Body of pancreas (tissue), 4 donors: ENCODE measurements around the gene CSTB.

Experiments
- POLR2A ChIP-seq, 3 donors: fragments of 450-650 bp; IDR thresholded peaks; one replicate each; pipeline ENCODE4 v1.6.1; 2016; ENCODE audit warnings: antibody characterized with exemption in 3 of 3, mild to moderate bottlenecking in 2 of 3
- TF ChIP-seq, protein P1 (sequence below), 7 experiments: fragments of 450-650 bp in 4 of 7; fragments of 200-600 bp in 3 of 7; sonication (generic) in 3 of 7; IDR thresholded peaks; one replicate each; pipeline ENCODE4 v1.5.1; 2016 to 2019; ENCODE audit warnings: antibody characterized with exemption in 7 of 7

DNA sequence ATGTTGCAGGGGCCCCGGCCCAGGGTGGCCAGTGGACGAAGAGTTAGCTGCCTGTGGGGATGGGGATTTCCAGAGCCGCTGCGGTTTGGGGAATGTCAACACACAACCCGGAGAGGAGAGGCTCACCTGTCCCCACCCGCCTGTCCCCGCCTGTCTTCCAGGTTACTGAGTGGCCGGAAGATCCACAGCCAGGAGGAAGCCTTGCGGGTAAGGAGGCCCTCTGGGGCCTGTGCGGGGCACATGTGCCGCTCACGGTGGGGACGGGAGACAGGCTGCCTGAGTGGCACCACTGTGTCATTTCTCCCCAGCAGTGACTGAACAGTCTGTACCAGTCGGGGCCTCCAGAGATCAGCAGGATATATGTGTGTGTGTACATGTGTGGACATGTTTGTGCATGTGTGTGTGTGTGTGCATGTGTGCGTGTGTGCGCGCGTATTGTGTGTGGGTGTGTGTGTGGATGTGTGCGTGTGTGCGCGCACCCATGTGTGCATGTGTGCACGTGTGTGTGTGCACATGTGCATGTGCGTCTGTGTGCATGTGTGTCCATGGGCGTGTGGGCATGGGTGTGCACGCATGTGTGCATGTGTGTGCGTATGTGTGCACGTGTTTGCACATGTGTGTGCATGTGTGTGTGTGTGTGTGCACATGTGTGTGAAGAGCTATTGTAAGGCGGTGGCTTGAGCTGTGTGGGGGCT, 25.6 kb downstream of the CSTB start:
- TF ChIP-seq, protein P1, sequence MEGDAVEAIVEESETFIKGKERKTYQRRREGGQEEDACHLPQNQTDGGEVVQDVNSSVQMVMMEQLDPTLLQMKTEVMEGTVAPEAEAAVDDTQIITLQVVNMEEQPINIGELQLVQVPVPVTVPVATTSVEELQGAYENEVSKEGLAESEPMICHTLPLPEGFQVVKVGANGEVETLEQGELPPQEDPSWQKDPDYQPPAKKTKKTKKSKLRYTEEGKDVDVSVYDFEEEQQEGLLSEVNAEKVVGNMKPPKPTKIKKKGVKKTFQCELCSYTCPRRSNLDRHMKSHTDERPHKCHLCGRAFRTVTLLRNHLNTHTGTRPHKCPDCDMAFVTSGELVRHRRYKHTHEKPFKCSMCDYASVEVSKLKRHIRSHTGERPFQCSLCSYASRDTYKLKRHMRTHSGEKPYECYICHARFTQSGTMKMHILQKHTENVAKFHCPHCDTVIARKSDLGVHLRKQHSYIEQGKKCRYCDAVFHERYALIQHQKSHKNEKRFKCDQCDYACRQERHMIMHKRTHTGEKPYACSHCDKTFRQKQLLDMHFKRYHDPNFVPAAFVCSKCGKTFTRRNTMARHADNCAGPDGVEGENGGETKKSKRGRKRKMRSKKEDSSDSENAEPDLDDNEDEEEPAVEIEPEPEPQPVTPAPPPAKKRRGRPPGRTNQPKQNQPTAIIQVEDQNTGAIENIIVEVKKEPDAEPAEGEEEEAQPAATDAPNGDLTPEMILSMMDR (IDR thresholded peaks at IDR 0.05): no peak
- TF ChIP-seq POLR2A (IDR thresholded peaks at IDR 0.05): no peak
